GM19324 (cell line): ENCODE data around the gene SEMA7A.

Source experiments
- ATAC-seq: cut with Tn5 transposase; IDR thresholded peaks from one replicate; pipeline ENCODE4 v1.9.1; 2021; ENCODE audit warnings: mild to moderate bottlenecking, moderate library complexity; ENCODE audit not compliant: unreplicated experiment, low FRiP score

SEMA7A gene

GRCh38 chr15:74431116-74431515 lies 2.6 kb downstream of the SEMA7A start:
- ATAC-seq = no peak

GRCh38 chr15:74430510-74430951 lies 3.2 kb downstream of the SEMA7A start:
- ATAC-seq = no peak

- ATAC-seq = no peak
Observed at GRCh38 chr15:74429781-74430400, 3.9 kb downstream of the SEMA7A start.

GRCh38 chr15:74428970-74429780 lies 4.6 kb downstream of the SEMA7A start:
- ATAC-seq = no peak

- no peak for ATAC-seq
Observed at GRCh38 chr15:74428442-74428787, 5.3 kb downstream of the SEMA7A start.

- ATAC-seq = no peak
Observed at GRCh38 chr15:74427607-74428441, 5.9 kb downstream of the SEMA7A start.

- no peak for ATAC-seq
Observed at GRCh38 chr15:74426404-74427281, 7.1 kb downstream of the SEMA7A start.

GRCh38 chr15:74425630-74426029 lies 8.1 kb downstream of the SEMA7A start:
- no peak for ATAC-seq

GRCh38 chr15:74424901-74425528 lies 8.7 kb downstream of the SEMA7A start:
- no peak for ATAC-seq

GRCh38 chr15:74423431-74424257 lies 10.1 kb downstream of the SEMA7A start:
- ATAC-seq = no peak

GRCh38 chr15:74422652-74423430 lies 10.9 kb downstream of the SEMA7A start:
- no peak for ATAC-seq

- ATAC-seq = no peak
Observed at GRCh38 chr15:74422265-74422651, 11.5 kb downstream of the SEMA7A start.

- ATAC-seq = no peak
Observed at GRCh38 chr15:74421302-74422245, 12.2 kb downstream of the SEMA7A start.

GRCh38 chr15:74420193-74420905 lies 13.4 kb downstream of the SEMA7A start:
- ATAC-seq = no peak

- no peak for ATAC-seq
Observed at GRCh38 chr15:74419432-74419831, 14.3 kb downstream of the SEMA7A start.

- no peak for ATAC-seq
Observed at GRCh38 chr15:74418575-74419338, 15.0 kb downstream of the SEMA7A start.
